Muscle of leg (tissue), 11 donors: ENCODE measurements around the gene AK2. TPM values are rescaled to one million over a fixed set of nuclear protein-coding genes. Genes with fewer than 3 reads are reported as not detected.
"Not testable (repeated sequence)": the region's sequence is repeated elsewhere in the genome, so short reads cannot be mapped to it uniquely, and the experiment has no call there.

Experiments
- DNase-seq: peaks from one replicate; pipeline ENCODE4 v3.0.0; 2013
- H3K27ac ChIP-seq: one replicate; pipeline ENCODE4 v1.5.1; 2013; ENCODE audit warnings: mild to moderate bottlenecking, low read length, control low read depth
- H3K27me3 ChIP-seq: one replicate; pipeline ENCODE4 v1.6.1; 2013; ENCODE audit warnings: low read length; ENCODE audit not compliant: control insufficient read depth, insufficient read depth
- H3K36me3 ChIP-seq: one replicate; pipeline ENCODE4 v1.6.1; 2013; ENCODE audit warnings: low read length; ENCODE audit not compliant: control insufficient read depth, insufficient read depth
- H3K4me1 ChIP-seq: one replicate; pipeline ENCODE4 v1.6.1; 2013; ENCODE audit warnings: low read length; ENCODE audit not compliant: control insufficient read depth, insufficient read depth
- H3K4me3 ChIP-seq: one replicate; pipeline ENCODE4 v1.5.1; 2013; ENCODE audit warnings: low read length, control low read depth
- H3K9me3 ChIP-seq: replicated peaks from 2 replicates; pipeline ENCODE4 v1.6.1; 2013; ENCODE audit warnings: low read depth, low read length; ENCODE audit not compliant: control insufficient read depth
- WGBS: methylation state at CpG from one replicate; pipeline ENCODE4 v1.1.5; 2013; ENCODE audit warnings: missing lambda C conversion rate; ENCODE audit not compliant: insufficient coverage; 5-methylcytosine and 5-hydroxymethylcytosine counted together
- polyA plus RNA-seq, 8 donors: library from polyadenylated mRNA; unstranded; fragments of 120-200 nt; gene quantifications; one replicate each; pipeline versions ENCODE4 v1.2.1 to v1.2.3, GENCODE V29; 2013; ENCODE audit warnings: inconsistent platforms in 1 of 8, low replicate concordance in 1 of 8; ENCODE audit not compliant: insufficient read length in 8 of 8, insufficient read depth in 1 of 8
- total RNA-seq: library from RNA; stranded (reverse); fragments of 120-200 nt; gene quantifications from one replicate; pipeline ENCODE4 v1.2.4, GENCODE V29; 2013

Gene AK2
- total and polyA plus RNA-seq, 9 donors: 116 to 155 (median 127) TPM

DNA sequence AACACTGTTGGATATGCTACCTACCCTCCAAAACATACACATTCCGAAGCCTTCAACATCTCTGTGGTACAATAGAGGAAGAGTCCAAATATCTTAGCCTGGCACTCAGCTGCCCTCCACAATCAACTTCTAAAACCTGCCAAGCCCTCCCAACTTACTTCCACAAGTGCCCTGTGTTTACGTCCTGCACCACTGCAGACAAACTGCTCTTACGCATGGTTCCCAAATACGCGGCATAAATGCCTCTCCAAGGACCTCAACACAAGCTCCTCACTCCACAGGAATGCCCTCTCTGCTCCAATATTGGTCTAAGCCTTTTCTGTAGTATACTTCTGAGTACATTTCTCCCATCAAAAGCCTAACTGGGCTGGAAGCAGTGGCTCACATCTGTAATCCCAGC lies 6.8 kb downstream of the AK2 start:
- Histone ChIP-seq H3K27me3 (no peaks in the 10 kb centered on the region), H3K36me3 (peaks cover 35% of the 10 kb centered on the region), H3K4me1 (peaks cover 2% of the 10 kb centered on the region), H3K9me3 (no peaks in the 10 kb centered on the region), H3K27ac (no peak overlapping the region), H3K4me3 (no peak overlapping the region)
- no peak for DNase-seq
- WGBS: 80% methylated on average over 4 of the region's 5 CpGs

DNA sequence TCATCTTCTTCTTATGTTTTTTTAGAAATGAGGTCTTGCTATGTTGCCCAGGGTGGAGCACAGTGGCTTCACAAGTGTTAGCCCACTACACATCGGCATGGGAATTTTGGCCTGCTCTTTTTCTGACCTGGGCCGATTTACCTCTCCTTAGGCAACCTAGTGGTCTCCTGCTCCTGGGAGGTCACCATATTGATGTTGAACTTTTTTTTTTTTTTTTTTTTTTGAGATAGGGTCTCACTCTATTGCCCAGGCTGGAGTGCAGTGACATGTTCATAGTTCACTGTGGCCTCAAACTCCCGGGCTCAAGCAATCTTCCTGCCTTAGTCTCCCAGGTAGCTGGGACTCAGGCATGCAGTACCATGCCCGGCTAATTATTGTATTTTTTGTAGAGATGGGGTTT lies 7.5 kb downstream of the AK2 start:
- no peak for DNase-seq
- H3K27me3 ChIP-seq: no peaks in the 10 kb centered on the region
- peaks cover 2% of the 10 kb centered on the region for H3K4me1 ChIP-seq
- no peaks in the 10 kb centered on the region for H3K9me3 ChIP-seq
- no peak overlapping the region for H3K27ac ChIP-seq
- no peak overlapping the region for H3K4me3 ChIP-seq
- WGBS: 100% methylated on average over 1 of the region's 4 CpGs
- peaks cover 39% of the 10 kb centered on the region for H3K36me3 ChIP-seq

DNA sequence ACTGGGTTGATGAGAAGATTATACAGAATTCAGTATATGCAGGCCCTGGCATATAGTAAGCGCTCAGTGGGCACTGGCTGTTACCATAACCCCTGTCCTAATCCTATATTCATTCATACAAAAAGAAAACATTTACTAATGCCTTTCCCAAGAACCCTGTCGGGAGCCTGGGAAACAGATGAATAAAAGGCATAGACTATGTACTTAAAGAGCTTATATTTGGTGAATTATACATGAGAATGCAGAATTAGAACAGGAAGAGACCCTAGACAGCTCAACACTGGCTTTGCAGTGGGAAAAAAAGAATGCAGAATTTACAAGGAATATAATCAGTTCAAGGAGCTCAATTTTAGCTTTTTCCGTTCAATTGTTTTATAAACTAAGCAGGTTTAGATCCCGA lies 10.9 kb downstream of the AK2 start:
- DNase-seq: no peak
- Histone ChIP-seq H3K27ac (no peak overlapping the region), H3K27me3 (no peaks in the 10 kb centered on the region), H3K4me1 (no peaks in the 10 kb centered on the region), H3K4me3 (no peak overlapping the region), H3K9me3 (no peaks in the 10 kb centered on the region), H3K36me3 (peaks cover 56% of the 10 kb centered on the region)
- WGBS: 88% methylated on average over 1 of the region's 4 CpGs

DNA sequence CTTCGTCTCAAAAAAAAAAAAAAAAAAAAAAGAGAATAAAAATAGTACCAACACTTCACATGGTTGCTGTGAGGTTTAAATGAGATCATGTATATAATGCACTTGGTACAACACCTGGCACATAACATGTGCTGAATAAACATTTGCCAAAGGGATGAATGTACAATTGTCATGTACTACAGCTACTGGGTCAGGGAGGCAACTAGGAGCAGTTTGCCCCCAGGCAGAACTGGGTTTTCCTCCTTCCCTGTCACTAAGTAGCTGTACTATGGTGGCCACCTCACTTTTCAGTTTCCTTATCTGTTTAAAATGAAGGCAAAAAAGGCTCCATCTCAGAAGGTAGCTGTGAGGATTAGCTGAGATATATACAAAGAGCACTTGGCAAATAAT lies 11.5 kb downstream of the AK2 start:
- DNase-seq: no peak
- H3K4me1 ChIP-seq: no peaks in the 10 kb centered on the region
- H3K36me3 ChIP-seq: peaks cover 57% of the 10 kb centered on the region
- H3K9me3 ChIP-seq: no peaks in the 10 kb centered on the region
- no peak overlapping the region for H3K27ac ChIP-seq
- no peak overlapping the region for H3K4me3 ChIP-seq
- no CpG with 5 or more reads among the region's 1 CpG for whole genome bisulfite sequencing
- H3K27me3 ChIP-seq: no peaks in the 10 kb centered on the region

DNA sequence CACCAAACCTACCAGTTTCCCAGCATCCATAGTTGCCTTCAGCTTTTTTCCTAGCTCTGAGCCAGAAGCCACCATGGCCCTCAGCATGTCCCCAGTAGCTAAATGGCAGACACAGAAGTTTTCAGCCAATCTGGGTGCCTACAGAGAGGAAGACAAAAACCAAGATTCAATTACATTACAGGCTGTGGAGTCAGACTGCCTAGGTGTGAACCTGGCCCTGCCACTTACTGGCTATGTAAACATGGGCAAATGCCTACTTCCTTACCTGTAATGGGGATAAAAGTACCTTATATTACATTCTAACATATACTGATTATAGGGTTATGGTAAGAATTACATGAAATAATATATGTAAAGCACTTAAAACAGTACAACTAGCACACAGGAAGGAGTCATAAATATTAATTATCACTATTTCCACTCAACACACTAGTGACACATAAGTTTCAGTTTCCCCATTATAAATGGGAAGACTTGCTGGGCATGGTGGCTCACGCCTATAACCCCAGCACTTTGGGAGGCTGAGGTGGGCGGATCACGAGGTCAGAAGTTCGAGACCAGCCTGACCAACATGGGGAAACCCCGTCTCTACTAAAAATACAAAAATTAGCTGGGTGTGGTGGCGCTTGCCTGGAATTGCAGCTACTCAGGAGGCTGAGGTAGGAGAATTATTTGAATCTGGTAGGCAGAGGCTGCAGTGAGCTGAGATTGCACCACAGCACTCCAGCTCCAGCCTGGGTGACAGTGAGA lies 12.1 kb downstream of the AK2 start:
- not testable (repeated sequence) for H3K27ac ChIP-seq, H3K27me3 ChIP-seq, H3K4me3 ChIP-seq, H3K4me1 ChIP-seq, DNase-seq, H3K9me3 ChIP-seq
- peaks cover 57% of the 10 kb centered on the region for H3K36me3 ChIP-seq
- 100% methylated on average over 1 of the region's 6 CpGs for WGBS

DNA sequence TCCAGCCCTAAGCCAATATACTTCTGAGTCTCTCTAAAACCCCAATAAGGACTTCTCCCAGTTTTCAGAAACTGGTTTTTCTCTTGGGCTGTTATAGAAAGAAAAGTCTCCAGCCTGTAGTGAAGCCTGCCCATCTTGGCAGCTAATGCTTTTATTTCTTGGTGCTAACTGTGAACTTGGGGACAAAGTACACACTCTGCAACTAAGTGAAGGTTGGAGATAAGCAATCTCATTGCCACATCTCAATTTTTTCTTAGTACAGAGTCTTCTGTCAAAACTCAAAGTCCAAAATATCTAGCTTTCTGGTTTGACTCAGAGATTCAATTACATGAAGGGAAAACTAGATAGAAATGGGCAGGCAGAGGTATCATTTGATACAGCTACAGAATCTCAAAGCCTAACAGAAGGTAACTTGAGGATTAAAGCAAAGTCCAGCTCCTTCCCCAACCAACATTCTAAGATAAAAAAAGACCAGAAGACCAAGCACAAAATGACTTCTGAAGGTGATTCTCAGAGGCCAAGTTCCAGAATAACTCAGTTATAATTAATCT lies 14.0 kb downstream of the AK2 start:
- H3K4me3 ChIP-seq: no peak overlapping the region
- H3K27me3 ChIP-seq: no peaks in the 10 kb centered on the region
- H3K4me1 ChIP-seq: no peaks in the 10 kb centered on the region
- H3K9me3 ChIP-seq: no peaks in the 10 kb centered on the region
- H3K27ac ChIP-seq: no peak overlapping the region
- no peak for DNase-seq
- H3K36me3 ChIP-seq: peaks cover 61% of the 10 kb centered on the region

DNA sequence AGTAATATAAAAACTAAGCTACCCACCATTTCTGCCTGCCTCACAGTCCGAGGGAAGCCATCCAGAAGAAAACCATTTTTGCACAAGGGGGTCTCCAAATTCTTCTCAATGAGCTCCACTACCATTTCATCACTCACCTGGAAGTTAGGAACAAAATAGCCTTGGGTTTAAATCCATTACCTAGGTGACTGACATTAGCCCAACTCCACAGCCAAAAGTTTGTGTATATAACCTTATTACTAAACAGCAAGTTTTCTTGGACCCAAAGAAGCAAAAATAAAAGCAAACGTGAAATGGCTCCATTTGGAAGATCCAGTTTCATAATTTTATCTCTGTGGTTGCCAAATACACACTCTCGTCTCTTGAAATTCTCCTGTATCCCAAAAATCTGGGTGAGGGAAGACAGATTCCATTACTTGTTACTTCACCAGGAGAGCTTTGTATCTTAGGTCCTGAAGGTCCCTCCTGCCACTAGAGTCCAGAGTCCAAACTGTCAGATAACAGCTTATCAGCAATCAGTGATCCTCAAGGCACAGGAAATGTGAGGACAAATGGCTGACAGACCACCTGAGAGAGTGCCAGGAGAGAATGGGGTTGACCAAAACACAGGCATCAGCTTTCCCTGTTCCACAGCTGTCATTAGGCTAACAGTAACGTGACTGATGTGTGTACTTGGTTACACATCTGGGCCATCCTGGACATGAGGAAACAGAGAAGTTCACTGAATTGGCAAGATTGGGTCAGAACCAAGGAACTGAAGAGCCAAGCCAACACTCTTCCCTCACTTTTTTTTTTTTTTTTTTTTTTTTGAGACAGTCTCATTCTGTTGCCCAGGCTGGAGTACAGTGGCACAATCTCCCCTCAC lies 14.9 kb downstream of the AK2 start:
- Histone ChIP-seq H3K9me3 (no peaks in the 10 kb centered on the region), H3K36me3 (peaks cover 67% of the 10 kb centered on the region), H3K27me3 (no peaks in the 10 kb centered on the region), H3K4me3 (no peak overlapping the region), H3K4me1 (no peaks in the 10 kb centered on the region), H3K27ac (no peak overlapping the region)
- no peak for DNase-seq
- WGBS: no CpG with 5 or more reads among the region's 4 CpGs

DNA sequence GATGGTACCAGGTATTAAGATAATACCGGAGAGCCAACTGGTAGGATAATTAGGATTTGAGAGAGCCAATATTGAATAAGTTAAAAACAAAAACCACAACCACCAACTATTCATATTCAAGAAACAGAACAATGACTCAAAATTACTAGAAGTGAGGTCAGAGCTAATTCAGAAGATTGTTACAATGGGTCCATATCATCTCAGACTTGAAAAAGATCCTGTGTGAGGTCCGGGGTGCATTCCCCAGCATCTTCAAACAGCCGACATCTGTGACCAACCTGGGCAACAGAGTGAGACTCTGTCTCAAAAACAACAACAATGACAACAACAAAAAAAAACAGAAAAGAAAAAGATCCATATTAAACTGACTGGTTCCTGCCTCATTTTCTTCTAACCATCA lies 18.6 kb downstream of the AK2 start:
- WGBS: 83% methylated on average over 2 of the region's 3 CpGs
- no peak overlapping the region for H3K4me3 ChIP-seq
- H3K27me3 ChIP-seq: no peaks in the 10 kb centered on the region
- no peak for DNase-seq
- H3K9me3 ChIP-seq: no peaks in the 10 kb centered on the region
- no peaks in the 10 kb centered on the region for H3K4me1 ChIP-seq
- H3K36me3 ChIP-seq: peaks cover 71% of the 10 kb centered on the region
- H3K27ac ChIP-seq: no peak overlapping the region

DNA sequence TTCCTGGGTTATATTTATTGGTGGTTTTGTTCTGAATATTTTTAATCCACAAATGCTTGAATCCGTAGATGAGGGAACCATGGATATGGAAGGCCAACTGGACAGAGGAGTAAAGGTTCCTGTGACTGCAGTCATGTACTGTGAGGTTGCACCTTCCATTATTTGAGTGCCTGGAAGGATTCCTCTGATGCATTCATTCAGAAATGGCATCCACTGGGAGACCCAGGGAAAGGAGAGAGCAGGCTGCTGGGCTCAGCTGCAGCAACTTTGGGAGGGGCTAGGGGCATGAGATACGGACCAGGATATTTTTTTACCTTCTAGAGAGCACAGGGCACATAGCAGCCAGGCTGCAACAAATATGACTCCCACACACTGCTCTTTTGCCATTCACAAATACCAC lies 19.5 kb downstream of the AK2 start:
- no peak for DNase-seq
- Histone ChIP-seq H3K27ac (no peak overlapping the region), H3K27me3 (no peaks in the 10 kb centered on the region), H3K36me3 (peaks cover 71% of the 10 kb centered on the region), H3K4me1 (peaks cover 3% of the 10 kb centered on the region), H3K9me3 (no peaks in the 10 kb centered on the region), H3K4me3 (no peak overlapping the region)
- WGBS: 91% methylated on average over 1 of the region's 2 CpGs

DNA sequence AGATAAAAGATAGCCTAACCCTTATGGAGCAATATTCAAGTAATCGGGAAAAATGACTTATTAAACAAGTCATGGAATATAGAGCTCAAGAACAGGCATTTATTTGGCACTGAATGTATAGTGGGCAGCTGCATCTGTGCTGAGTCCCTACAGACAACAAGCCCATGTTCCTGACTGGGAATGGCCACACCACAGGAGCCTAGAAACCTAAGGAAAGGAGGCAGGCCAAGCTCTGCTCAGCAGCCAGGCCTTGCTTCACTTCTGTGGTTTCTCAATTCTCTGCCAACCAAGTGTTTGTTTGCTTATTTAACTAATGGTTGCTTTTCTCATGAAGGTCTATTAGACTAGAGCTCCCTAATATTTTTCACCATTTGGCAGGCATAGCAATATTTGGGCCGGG lies 21.5 kb downstream of the AK2 start:
- peaks cover 71% of the 10 kb centered on the region for H3K36me3 ChIP-seq
- peaks cover 11% of the 10 kb centered on the region for H3K4me1 ChIP-seq
- no CpG with 5 or more reads among the region's 2 CpGs for WGBS
- DNase-seq: no peak
- no peak overlapping the region for H3K4me3 ChIP-seq
- no peak overlapping the region for H3K27ac ChIP-seq
- H3K27me3 ChIP-seq: no peaks in the 10 kb centered on the region
- H3K9me3 ChIP-seq: no peaks in the 10 kb centered on the region
